Ishikawa (cell line): ENCODE results near the gene GCM1.

Experiments
- CEBPB ChIP-seq: IDR thresholded peaks from 2 replicates; pipeline ENCODE4 v1.6.1; 2012
- CREB1 ChIP-seq: IDR thresholded peaks from 2 replicates; pipeline ENCODE4 v1.6.1; 2012; ENCODE audit warnings: low read depth
- EGR1 ChIP-seq: IDR thresholded peaks from 2 replicates; pipeline ENCODE4 v1.6.1; 2012
- EP300 ChIP-seq: IDR thresholded peaks from 2 replicates; pipeline ENCODE4 v1.6.1; 2012; ENCODE audit warnings: borderline replicate concordance
- FOXM1 ChIP-seq: IDR thresholded peaks from 2 replicates; pipeline ENCODE4 v1.6.1; 2012; ENCODE audit warnings: low read depth, borderline replicate concordance
- MAX ChIP-seq: IDR thresholded peaks from 2 replicates; pipeline ENCODE4 v1.6.1; 2012
- REST ChIP-seq: IDR thresholded peaks from 2 replicates; pipeline ENCODE4 v1.6.1; 2012; ENCODE audit warnings: low read depth, mild to moderate bottlenecking
- TAF1 ChIP-seq: IDR thresholded peaks from 2 replicates; pipeline ENCODE4 v1.6.1; 2012; ENCODE audit warnings: low read depth, mild to moderate bottlenecking
- TCF12 ChIP-seq: IDR thresholded peaks from 2 replicates; pipeline ENCODE4 v1.6.1; 2012; ENCODE audit warnings: low read depth
- TEAD4 ChIP-seq: IDR thresholded peaks from 2 replicates; pipeline ENCODE4 v1.6.1; 2012
- YY1 ChIP-seq: IDR thresholded peaks from 2 replicates; pipeline ENCODE4 v1.6.1; 2012; ENCODE audit warnings: low read depth
- ZBTB7A ChIP-seq: IDR thresholded peaks from 2 replicates; pipeline ENCODE4 v1.6.1; 2012; ENCODE audit warnings: low read depth

- no peak for TF ChIP-seq TEAD4
- no peak for TF ChIP-seq EP300
- TF ChIP-seq EGR1: no peak
- no peak for TF ChIP-seq TAF1
- no peak for TF ChIP-seq CEBPB
- no peak for TF ChIP-seq MAX
- TF ChIP-seq YY1: no peak
- TF ChIP-seq ZBTB7A: no peak
- TF ChIP-seq TCF12: no peak
- no peak for TF ChIP-seq REST
- TF ChIP-seq CREB1: no peak
- no peak for TF ChIP-seq FOXM1
Measured at GRCh38 chr6:53189554-53189953, 40.9 kb upstream of the GCM1 start.
